GM12892 (cell line): Measurements from ENCODE around the gene FAM163B.

Experiments used
- DNase-seq: peaks from one replicate; pipeline ENCODE4 v3.0.0; 2011; ENCODE audit not compliant: insufficient read length
- FAIRE-seq: peaks from 2 replicates; lab custom pipeline; 2011; peaks lifted over from hg19 to GRCh38; lab: Jason Lieb, UNC
- POLR2A ChIP-seq: IDR thresholded peaks from 2 replicates; pipeline ENCODE4 v1.6.1; 2011; ENCODE audit warnings: low read depth, low read length, control low read depth
- POLR2AphosphoS5 ChIP-seq: IDR thresholded peaks from 2 replicates; pipeline ENCODE4 v1.6.1; 2011; ENCODE audit warnings: low read depth, low read length, control low read depth
- TAF1 ChIP-seq: IDR thresholded peaks from 2 replicates; pipeline ENCODE4 v1.6.1; 2011; ENCODE audit warnings: low read depth, mild to moderate bottlenecking, control low read depth, low read length, borderline replicate concordance

The FAM163B gene

GRCh38 chr9:133645021-133645765, 36.0 kb upstream of the FAM163B start:
- FAIRE-seq (no peak), DNase-seq (no peak)
- TF ChIP-seq POLR2A (no peak), TAF1 (no peak), POLR2AphosphoS5 (no peak)

- FAIRE-seq = no peak
- no peak for TF ChIP-seq TAF1
- TF ChIP-seq POLR2A = no peak
- no peak for TF ChIP-seq POLR2AphosphoS5
- no peak for DNase-seq
These were observed 35.0 kb upstream of the FAM163B start for GRCh38 chr9:133643978-133644760.

GRCh38 chr9:133643362-133643755, 34.2 kb upstream of the FAM163B start:
- FAIRE-seq (no peak), DNase-seq (no peak)
- no peak for TF ChIP-seq TAF1
- no peak for TF ChIP-seq POLR2AphosphoS5
- no peak for TF ChIP-seq POLR2A

GRCh38 chr9:133642708-133643361, 33.6 kb upstream of the FAM163B start:
- FAIRE-seq = no peak
- no peak for TF ChIP-seq TAF1
- DNase-seq = no peak

- DNase-seq (no peak), FAIRE-seq (no peak)
- TF ChIP-seq POLR2AphosphoS5 (no peak), TAF1 (no peak), POLR2A (no peak)
These were observed 32.8 kb upstream of the FAM163B start for GRCh38 chr9:133641861-133642595.

GRCh38 chr9:133641396-133641655, 32.1 kb upstream of the FAM163B start:
- no peak for DNase-seq
- no peak for FAIRE-seq
- TF ChIP-seq POLR2A (no peak), POLR2AphosphoS5 (no peak), TAF1 (no peak)

- no peak for FAIRE-seq
- DNase-seq = no peak
- TF ChIP-seq POLR2AphosphoS5 (no peak), POLR2A (no peak), TAF1 (no peak)
These were observed 31.6 kb upstream of the FAM163B start for GRCh38 chr9:133640580-133641395.

GRCh38 chr9:133640160-133640559, 31.0 kb upstream of the FAM163B start:
- DNase-seq (no peak), FAIRE-seq (no peak)
- TF ChIP-seq POLR2A (no peak), TAF1 (no peak), POLR2AphosphoS5 (no peak)

- FAIRE-seq (no peak), DNase-seq (no peak)
- TF ChIP-seq POLR2AphosphoS5 (no peak), POLR2A (no peak)
These were observed 30.4 kb upstream of the FAM163B start for GRCh38 chr9:133639613-133640012.

GRCh38 chr9:133638711-133639110, 29.5 kb upstream of the FAM163B start:
- no peak for DNase-seq
- no peak for TF ChIP-seq TAF1
- no peak for TF ChIP-seq POLR2AphosphoS5
- no peak for TF ChIP-seq POLR2A
- FAIRE-seq = no peak

GRCh38 chr9:133638076-133638475, 28.9 kb upstream of the FAM163B start:
- FAIRE-seq (no peak), DNase-seq (no peak)
- no peak for TF ChIP-seq POLR2AphosphoS5
- no peak for TF ChIP-seq POLR2A
- no peak for TF ChIP-seq TAF1
